ENCODE results near the gene PLCB1.

Gene PLCB1

DNA sequence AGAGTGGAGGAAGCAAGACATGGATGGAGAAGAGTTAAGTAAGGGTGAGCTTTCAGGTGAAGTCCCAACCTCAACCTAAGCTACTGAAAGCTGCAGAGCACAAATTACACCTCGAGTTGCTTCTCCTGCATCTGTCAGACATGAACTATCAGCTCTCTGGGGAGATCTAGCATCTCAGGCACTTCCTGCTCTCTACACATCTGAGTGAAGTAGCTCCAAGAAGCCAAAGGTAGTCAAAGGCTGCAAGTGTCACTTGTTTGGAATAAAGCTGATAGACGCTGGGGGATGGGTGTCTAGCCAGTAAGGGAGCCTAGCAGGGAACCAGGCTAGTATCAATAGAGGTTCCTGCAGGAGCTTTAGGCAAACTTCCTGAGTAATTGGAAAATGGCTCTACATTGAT, 228.0 kb downstream of the PLCB1 start:
- TF ChIP-seq, protein P1, sequence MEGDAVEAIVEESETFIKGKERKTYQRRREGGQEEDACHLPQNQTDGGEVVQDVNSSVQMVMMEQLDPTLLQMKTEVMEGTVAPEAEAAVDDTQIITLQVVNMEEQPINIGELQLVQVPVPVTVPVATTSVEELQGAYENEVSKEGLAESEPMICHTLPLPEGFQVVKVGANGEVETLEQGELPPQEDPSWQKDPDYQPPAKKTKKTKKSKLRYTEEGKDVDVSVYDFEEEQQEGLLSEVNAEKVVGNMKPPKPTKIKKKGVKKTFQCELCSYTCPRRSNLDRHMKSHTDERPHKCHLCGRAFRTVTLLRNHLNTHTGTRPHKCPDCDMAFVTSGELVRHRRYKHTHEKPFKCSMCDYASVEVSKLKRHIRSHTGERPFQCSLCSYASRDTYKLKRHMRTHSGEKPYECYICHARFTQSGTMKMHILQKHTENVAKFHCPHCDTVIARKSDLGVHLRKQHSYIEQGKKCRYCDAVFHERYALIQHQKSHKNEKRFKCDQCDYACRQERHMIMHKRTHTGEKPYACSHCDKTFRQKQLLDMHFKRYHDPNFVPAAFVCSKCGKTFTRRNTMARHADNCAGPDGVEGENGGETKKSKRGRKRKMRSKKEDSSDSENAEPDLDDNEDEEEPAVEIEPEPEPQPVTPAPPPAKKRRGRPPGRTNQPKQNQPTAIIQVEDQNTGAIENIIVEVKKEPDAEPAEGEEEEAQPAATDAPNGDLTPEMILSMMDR (IDR thresholded peaks at IDR 0.05) = no peak

DNA sequence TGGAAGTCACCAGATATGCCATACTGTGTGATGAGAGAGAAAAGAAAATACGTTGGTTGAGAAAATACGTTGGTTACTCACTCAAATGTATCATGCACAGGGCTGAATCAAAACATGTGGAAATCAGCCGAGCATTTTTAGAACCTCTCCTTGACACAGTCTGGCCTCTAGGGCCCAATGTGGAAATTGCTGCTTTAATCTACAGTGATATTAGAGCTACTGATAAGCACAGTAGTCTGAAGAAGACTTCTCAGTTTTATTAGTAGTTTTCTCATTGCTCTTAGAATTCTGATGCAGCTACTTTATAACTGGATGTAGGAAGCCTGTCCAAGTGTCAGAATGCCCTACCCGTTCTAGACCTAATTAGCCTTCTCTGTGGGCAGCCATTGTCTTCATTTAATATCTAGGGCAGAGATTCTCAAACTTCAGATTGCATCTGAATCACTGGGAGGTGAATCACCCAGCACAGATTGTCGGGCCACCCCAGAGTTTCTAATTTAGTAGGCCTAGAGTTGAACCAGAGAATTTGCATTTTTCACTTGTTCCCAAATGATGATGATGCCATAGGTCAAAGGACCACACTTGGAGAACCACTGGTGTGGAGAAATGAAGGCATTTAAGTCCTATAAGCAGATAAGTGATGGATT, 229.1 kb downstream of the PLCB1 start:
- TF ChIP-seq, protein P1 (IDR thresholded peaks at IDR 0.05) = no peak

DNA sequence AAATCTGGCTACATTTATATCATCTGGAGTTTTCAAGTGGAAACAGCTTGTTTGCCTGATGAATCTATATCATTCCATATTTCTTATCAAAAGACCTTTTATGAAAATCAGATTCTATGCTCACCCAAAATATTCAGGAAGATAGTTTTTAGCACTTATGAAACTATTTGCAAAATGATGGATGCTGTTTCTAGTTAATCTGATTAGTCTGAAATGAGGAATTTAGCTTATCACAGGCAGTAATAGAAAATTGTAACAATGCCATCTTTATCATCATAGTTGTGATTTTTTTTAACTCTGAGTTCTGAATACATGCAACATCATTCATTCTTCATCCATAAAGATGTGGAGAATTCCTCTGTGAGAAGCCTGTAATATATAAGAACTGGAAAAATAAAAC, 229.7 kb downstream of the PLCB1 start:
- TF ChIP-seq, protein P1 (IDR thresholded peaks at IDR 0.05) = no peak

DNA sequence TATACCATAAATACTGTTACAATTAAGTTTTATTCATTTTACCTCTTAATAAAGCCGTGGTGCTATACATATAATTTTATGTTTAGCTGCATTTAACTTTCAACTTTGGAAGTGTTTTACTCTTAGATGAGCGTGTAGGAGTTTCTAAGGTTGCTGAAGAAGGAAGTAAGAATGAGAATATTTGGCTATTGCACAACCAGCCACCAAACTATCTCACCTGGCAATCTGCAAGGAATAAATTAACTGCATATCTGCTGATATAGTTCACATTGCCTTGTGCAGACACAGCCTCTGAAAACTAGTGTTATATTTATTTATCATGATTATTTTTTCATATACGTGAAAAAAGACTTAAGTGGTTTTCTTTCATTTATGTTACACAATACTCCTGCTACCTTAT, 230.4 kb downstream of the PLCB1 start:
- TF ChIP-seq, protein P1 (IDR thresholded peaks at IDR 0.05) = no peak

DNA sequence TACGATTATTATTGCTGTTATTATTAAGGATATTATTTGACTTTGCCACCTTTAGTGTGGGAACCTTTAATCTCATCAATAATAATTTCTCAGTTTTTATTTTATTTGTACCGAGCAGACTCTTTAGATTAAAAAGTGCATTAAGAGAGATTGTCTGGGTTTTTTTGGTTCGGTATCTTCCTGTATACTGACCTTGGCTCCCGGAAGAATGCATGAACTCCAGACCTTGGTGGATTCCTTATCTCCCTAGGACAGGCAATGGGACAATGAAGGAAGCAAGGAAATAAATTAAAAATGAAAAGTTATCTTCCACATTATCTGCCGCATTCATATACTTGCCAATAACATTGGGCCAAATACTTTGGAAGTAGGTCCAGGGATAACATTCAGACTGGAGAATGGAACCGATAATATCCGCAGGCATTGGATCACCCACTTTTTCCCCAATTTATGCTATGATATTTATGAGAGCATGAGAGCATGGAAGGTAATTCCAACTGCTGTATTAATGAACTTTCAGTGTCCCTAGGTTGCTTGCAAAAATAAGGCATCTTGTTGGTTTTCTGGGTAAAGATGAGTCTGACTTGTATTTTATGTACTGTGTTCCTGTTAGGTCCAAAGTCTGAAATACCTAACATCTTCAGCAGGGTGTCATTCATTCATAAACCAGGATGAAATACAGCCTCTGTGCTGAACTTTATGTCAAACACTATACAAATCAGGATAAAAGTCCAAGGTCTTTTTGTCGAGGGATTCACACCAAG, 232.1 kb downstream of the PLCB1 start:
- TF ChIP-seq, protein P1 (IDR thresholded peaks at IDR 0.05) = no peak

DNA sequence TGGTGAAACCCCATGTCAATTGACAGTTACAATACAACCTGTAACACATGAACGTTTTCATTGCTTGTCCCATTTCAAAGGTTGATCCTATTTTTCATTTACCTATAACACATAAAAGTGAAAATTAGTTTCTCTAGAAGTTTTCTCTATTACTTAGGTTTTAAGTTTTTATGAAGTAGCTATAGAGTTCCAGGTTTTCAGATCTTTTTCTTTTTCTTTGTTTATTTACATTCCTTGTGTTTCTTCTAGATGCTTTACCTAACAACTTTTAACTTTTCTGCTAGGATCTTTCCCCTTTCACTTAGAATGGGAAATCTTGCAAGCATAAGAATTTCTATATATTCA, 232.6 kb downstream of the PLCB1 start:
- TF ChIP-seq, protein P1 (IDR thresholded peaks at IDR 0.05) = no peak

DNA sequence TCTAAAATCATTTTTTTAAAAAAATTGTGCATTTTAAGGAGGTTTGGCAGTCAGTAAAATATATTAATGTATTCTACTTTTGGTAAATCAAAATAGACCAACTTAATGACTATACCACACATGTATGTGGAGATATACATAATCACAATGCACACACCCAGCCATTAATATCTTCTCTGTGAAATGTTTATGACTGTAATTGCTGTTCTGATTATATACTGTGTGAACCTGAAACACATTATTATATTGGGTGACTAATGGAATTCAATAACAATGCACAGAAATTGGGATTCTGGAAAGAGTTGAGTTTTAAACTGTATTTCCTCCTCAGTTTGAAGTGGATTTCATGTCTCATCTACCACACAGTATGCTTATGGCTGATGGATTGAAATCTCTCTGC, 233.6 kb downstream of the PLCB1 start:
- TF ChIP-seq, protein P1 (IDR thresholded peaks at IDR 0.05) = no peak

All from LNCAP (cell line).